Stimulated activated naive CD8-positive, alpha-beta T cell treated with anti-CD3 and anti-CD28 coated beads, Interleukin-15, Interleukin-2, amounts not matched to agents 100 U/mL and 50 U/mL, for 24 hours (primary cell): Measurements from ENCODE around the gene ACER3.
"Not testable (repeated sequence)": the region's sequence is repeated elsewhere in the genome, so short reads cannot be mapped to it uniquely, and the experiment has no call there.

ENCODE experiments used
- ATAC-seq: fragments of 150-1000 bp; cut with Tn5 transposase; one replicate; pipeline ENCODE4 v1.10.0; 2021
- DNase-seq: peaks from one replicate; pipeline ENCODE4 v3.0.0; 2021

The ACER3 gene

GRCh38 chr11:76860539-76861475 lies at the start of gene ACER3:
Gene ACER3 (plus strand): TSS chr11:76860918. CDS start chr11:76860977, 59 bp downstream.
- ATAC-seq (peak; percentile 99), DNase-seq (peak; percentile 94)

GRCh38 chr11:76811259-76811658 lies 49.5 kb upstream of the ACER3 start:
- ATAC-seq, result no peak
- no peak for DNase-seq

GRCh38 chr11:76814414-76814813 lies 46.3 kb upstream of the ACER3 start:
- no peak for ATAC-seq
- no peak for DNase-seq

GRCh38 chr11:76815678-76816077 lies 45.0 kb upstream of the ACER3 start:
- not testable (repeated sequence) for DNase-seq, ATAC-seq

DNA sequence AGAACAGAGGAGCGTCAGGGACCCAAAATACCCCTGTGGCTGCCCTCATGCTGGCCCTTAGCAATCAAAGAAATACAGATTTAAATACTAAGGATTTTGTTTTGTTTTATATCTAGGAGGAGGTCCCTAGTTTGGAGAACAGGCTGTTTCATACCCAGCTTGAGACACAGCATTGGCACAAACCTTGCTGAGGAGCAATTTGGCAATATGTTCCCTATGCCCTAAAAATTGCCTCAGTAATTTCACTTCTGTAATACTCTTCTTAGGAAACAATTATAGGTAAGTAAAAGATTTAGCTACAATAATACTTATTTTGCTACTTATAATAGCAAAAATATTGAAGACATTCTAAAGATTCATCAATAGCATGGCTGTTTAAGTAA lies 40.5 kb upstream of the ACER3 start:
- no peak for DNase-seq
- ATAC-seq, result no peak

GRCh38 chr11:76821396-76821795 lies 39.3 kb upstream of the ACER3 start:
- ATAC-seq, DNase-seq: not testable (repeated sequence)

- DNase-seq, result no peak
- no peak for ATAC-seq
These were observed 38.3 kb upstream of the ACER3 start for GRCh38 chr11:76822406-76822805.

GRCh38 chr11:76823481-76824028 lies 37.2 kb upstream of the ACER3 start:
- DNase-seq, result no peak
- no peak for ATAC-seq

DNA sequence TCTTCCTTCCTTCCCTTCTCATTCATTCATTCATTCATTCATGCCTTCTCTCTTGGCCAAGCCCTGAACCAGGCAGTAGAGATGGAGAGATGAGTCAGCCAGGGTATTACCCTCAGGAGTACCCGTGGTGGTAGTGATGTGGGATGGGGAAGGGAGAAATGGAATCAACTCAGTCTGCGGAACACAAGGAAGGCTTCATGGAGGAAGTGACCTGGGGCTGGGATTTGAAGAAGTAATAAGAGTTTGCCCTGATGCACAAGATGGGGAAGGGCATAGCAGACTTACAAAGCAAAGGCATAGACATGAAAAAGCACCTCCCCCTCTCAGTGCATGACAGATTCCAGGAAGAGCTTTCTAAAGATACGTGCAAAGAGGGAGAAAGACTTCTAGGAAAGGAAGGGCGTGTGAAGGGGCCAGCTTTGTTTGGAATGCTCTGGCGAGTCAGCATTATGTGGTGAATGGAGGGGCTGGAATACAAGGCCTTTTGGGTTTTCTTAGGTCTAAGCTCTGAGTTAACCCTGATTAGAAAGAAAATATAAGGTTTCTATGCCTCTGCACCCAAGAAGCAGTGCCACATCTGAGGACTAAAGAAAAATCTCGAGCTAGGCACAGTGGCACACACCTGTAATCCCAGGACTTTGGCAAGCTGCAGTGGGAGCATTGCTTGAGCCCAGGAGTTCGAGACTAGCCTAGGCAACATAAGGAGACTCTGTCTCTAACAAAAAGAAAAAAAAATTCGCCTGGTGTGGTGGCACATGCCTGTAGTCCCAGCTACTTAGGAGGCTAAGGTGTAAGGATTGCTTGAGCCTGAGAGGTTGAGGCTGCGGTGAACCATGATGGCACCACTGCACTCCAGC lies 36.4 kb upstream of the ACER3 start:
- ATAC-seq, result no peak
- no peak for DNase-seq

GRCh38 chr11:76824980-76825725 lies 35.6 kb upstream of the ACER3 start:
- DNase-seq, result no peak
- no peak for ATAC-seq

DNA sequence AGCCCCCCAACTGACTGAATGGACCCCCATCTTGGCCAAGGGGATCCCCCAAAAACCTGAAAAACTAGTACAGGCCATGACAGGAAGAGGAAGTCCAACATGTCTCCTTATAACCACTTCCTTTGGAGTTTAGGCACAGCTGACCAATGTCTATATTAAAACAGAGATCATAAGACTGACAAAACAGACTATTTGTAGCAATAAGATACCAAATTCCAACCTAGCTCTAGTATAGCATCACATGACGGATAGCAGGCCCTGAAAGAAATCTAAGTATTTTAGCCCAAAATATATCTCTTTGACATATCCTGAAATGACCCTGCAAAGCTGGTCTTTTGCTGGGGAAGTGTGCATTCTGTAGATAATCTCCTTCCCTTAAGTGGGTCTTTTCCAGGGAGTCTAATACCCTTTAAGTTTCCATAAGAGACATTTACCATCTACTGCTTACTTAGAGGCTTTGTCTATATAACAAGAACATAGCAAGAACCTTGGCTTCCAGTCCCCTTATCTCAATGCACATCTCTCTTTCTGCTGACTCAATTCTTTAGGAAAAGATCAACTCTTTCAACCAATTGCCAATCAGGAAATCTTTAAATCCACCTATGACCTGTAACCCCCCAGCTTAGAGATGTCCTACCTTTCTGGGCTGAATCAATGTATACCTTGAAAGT lies 34.9 kb upstream of the ACER3 start:
- DNase-seq, result no peak
- no peak for ATAC-seq

GRCh38 chr11:76826508-76826907 lies 34.2 kb upstream of the ACER3 start:
- DNase-seq, ATAC-seq: not testable (repeated sequence)

- ATAC-seq, DNase-seq: not testable (repeated sequence)
These were observed 33.7 kb upstream of the ACER3 start for GRCh38 chr11:76827005-76827404.

DNA sequence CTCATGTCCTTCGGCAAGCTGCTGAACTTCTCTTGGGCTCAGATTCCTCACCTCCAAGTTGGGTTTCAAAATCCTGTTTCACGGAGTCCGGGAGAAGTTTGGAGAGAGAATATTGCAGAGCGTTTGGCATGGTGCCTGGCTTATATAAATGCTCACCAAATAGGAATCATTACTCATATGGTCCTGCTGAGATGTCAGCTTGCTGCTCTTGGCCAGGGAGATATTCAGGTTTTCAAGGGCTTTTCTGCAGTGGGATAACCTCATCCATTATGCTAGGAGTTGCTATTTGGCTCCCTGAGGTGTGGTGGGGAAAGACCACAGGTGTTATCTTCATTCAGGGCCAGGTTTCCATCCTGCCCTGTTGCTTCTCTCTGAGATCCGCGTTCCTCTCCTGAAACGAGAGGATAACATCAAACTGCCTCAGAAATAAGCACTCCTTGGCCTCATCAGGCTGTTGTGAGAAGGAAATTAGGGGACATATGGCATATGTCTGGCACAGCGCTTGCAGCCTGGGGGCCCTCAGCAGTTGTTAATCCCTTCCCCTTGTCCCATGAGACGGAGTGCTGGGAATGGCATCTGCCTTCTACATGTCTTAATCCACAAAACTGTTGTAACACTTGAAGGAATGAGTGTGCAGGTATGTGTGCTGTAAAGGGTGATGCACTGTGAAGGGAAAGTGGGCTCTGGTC lies 29.9 kb upstream of the ACER3 start:
- DNase-seq (no peak), ATAC-seq (no peak)

DNA sequence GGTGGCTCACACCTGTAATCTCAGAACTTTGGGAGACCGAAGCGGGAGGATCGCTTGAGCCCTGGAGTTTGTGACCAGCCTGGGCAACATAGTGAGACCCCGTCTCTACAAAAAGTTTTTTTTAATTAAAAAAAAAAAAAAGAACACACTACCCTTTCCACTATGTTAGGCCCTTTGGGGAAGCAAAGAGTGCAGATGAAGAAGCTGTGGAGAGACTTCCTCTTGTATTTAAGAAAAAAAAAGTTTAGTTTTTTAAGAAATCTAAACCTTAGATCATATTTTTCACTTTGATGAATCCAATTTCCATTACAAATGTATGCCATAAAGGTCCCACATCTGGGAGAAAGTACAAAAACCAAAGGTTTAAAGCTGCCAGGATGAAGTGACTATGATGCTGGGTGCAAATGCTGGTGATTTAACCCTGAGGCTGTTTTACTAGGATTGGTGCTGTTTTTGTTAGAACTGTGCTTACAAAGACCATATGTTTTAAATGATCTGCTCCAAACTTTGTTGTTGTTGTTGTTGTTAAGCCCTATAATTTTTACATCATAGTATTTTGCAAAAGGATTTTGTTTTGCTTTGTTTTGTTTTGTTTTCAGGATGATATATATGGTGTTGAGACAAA lies 28.9 kb upstream of the ACER3 start:
- no peak for ATAC-seq
- DNase-seq, result no peak

GRCh38 chr11:76832361-76832760 lies 28.4 kb upstream of the ACER3 start:
- DNase-seq, result no peak
- no peak for ATAC-seq

DNA sequence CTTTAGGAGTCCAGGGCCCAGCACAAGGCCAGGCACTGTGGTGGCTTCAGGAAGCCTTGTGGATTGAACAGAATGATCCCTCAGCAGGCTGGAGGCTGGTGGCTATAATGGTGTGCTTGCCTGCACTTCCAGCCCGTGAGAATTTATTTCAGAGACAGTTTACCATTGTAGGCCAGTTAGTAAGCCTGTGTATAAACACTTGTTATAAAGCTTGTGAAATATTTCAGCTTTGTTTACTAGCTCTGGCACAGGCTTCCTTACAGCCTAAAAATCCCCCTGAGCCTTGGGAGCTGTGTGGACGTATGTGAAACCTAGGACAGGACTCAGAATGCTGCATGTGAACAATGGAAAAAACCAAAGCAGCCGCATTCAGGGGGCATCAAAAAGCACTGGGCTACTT lies 26.6 kb upstream of the ACER3 start:
- DNase-seq (no peak), ATAC-seq (no peak)

- no peak for DNase-seq
- no peak for ATAC-seq
These were observed 25.7 kb upstream of the ACER3 start for GRCh38 chr11:76835036-76835435.

GRCh38 chr11:76835928-76836612 lies 24.6 kb upstream of the ACER3 start:
- ATAC-seq (no peak), DNase-seq (no peak)
